Spleen (tissue), 11 donors: Measurements from ENCODE around the gene ETV3. TPM values are rescaled to one million over a fixed set of nuclear protein-coding genes. Genes with fewer than 3 reads are reported as not detected.
A peak's percentile ranks its signal among the peaks of the same experiment; 100 is the strongest.
"Not testable (repeated sequence)": the region's sequence is repeated elsewhere in the genome, so short reads cannot be mapped to it uniquely, and the experiment has no call there.

Experiments
- DNase-seq: peaks from one replicate; pipeline ENCODE4 v3.0.0-alpha.2; 2020
- H3K27ac ChIP-seq, 8 donors: fragments of 200-600 bp; sonication (generic) in 7 of 8; 1 replicate in 4 of 8; 2 replicates in 4 of 8; pipeline versions ENCODE4 v1.5.0 to v1.8.0; 2016 to 2021; ENCODE audit warnings: inconsistent platforms in 4 of 8, mild to moderate bottlenecking in 4 of 8, moderate library complexity in 1 of 8
- H3K27me3 ChIP-seq, 7 donors: fragments of 200-600 bp; sonication (generic) in 6 of 7; replicated peaks in 1 of 7; 1 replicate in 4 of 7; 2 replicates in 3 of 7; pipeline versions ENCODE4 v1.5.0 to v1.8.0; 2016 to 2021; ENCODE audit warnings: inconsistent platforms in 3 of 7, mild to moderate bottlenecking in 1 of 7
- H3K36me3 ChIP-seq, 6 donors: fragments of 200-600 bp; sonication (generic) in 5 of 6; 1 replicate in 4 of 6; 2 replicates in 2 of 6; pipeline versions ENCODE4 v1.5.0 to v1.8.0; 2016 to 2021; ENCODE audit warnings: inconsistent platforms in 2 of 6
- H3K4me1 ChIP-seq, 6 donors: fragments of 200-600 bp; sonication (generic) in 5 of 6; 1 replicate in 3 of 6; 2 replicates in 3 of 6; pipeline versions ENCODE4 v1.5.0 to v1.8.0; 2016 to 2021; ENCODE audit warnings: inconsistent platforms in 3 of 6
- H3K4me3 ChIP-seq, 8 donors: fragments of 200-600 bp; sonication (generic) in 7 of 8; 1 replicate in 4 of 8; 2 replicates in 4 of 8; pipeline versions ENCODE4 v1.5.0 to v1.8.0; 2016 to 2021; ENCODE audit warnings: inconsistent platforms in 4 of 8, mild to moderate bottlenecking in 4 of 8, moderate library complexity in 2 of 8
- H3K9me3 ChIP-seq, 8 donors: fragments of 200-600 bp; sonication (generic) in 7 of 8; 1 replicate in 4 of 8; 2 replicates in 4 of 8; pipeline versions ENCODE4 v1.5.0 to v1.8.0; 2016 to 2021; ENCODE audit warnings: inconsistent platforms in 4 of 8
- CTCF ChIP-seq, 11 experiments: fragments of 200-600 bp in 7 of 11; fragments of 450-650 bp in 4 of 11; sonication (generic) in 4 of 11; IDR thresholded peaks in 8 of 11; conservative IDR thresholded peaks in 3 of 11; 1 replicate in 7 of 11; 2 replicates in 4 of 11; pipeline versions ENCODE4 v1.4.0 to v1.8.0; 2016 to 2021; ENCODE audit warnings: antibody characterized with exemption in 11 of 11, inconsistent platforms in 4 of 11, mild to moderate bottlenecking in 1 of 11
- POLR2A ChIP-seq, 3 donors: fragments of 450-650 bp; IDR thresholded peaks; one replicate each; pipeline ENCODE4 v1.5.1; 2017; ENCODE audit warnings: antibody characterized with exemption in 3 of 3, mild to moderate bottlenecking in 1 of 3
- POLR2AphosphoS5 ChIP-seq, 3 donors: sonication (generic); formaldehyde crosslinking; IDR thresholded peaks; one replicate each; pipeline ENCODE4 v1.5.1; 2017; ENCODE audit warnings: antibody characterized with exemption in 3 of 3
- WGBS, 5 donors: extraction: QIAGEN DNeasy Blood & Tissue Kit in 3 of 5; methylation state at CpG; one replicate each; pipeline versions ENCODE4 v1.1.5 to v1.1.7; 2013 to 2018; 5-methylcytosine and 5-hydroxymethylcytosine counted together
- intact Hi-C: fragments of 100-400 bp; cut with DNase I; formaldehyde crosslinking; loops from one replicate; pipeline ENCODE4 v1.15.0; 2023; ENCODE audit warnings: low total_unique reads
- polyA plus RNA-seq, 3 donors: library from polyadenylated mRNA; stranded (reverse); fragments of 200-250 nt; gene quantifications; one replicate each; pipeline ENCODE4 v1.2.1, GENCODE V29; 2013
- total RNA-seq, 7 donors: library from RNA; depleted of rRNA in 3 of 7; stranded (reverse); fragments of >200 nt in 3 of 7; fragmentation: NEBNext Ultra II Directional in 4 of 7; extraction: Animal tissue kit (Norgen Biotek cat#: 25700) in 4 of 7; gene quantifications; one replicate each; pipeline versions ENCODE4 v1.1.0 to v1.2.1, GENCODE V29; 2016 to 2021
- donor health status: healthy with polysubstance abuse.
- donor health status: DM: no; HTN: no; CAD: no; lungs with moderate emphysema.
- donor health status: DM: no; HTN: no; CAD: no.
- donor health status: Bipolar disorder and iron deficiency.
- donor health status: healthy.
- donor health status: DM: no; HTN: no; CAD: no.
- donor health status: DM: yes; HTN: yes; CAD: no.

ETV3 gene
- total and polyA plus RNA-seq, 10 donors = 4.2 to 35.9 (median 20.8) TPM

DNA sequence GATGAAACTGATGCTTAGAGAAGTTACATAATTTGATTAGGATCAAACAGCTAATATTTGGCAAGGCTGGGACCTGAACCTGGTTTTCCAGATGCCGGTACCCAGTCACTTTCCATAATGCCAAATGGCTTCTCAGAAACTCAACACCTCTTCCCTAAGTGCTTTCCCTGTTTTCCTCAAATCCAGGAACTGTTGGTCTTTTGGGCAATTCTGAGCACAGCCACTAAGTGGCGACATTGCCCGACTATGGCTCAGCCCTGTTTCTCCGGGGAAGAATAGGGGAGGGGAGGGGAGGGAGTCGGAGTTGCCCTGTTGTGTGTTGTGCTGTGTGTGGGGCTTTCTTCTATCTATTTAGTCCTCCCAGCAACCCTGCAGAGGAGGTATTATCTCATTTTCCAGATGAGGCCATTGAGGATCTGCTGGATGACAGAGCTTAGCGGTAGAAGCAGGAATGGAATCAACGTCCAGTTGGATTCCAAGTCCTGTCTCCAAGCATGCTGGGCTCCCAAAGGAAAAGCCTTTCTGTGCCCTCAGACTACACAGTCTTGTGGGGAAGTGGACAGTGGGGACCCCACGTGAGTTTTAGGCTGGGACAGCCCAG, 33.8 kb upstream of the ETV3 start:
- H3K9me3 ChIP-seq, H3K36me3 ChIP-seq, intact Hi-C loops, H3K4me3 ChIP-seq, H3K4me1 ChIP-seq, DNase-seq, H3K27ac ChIP-seq: not testable (repeated sequence)
- TF ChIP-seq CTCF (IDR thresholded peaks at IDR 0.05 in 8 of 11, conservative IDR thresholded peaks at IDR 0.05 in 3 of 11) = peak in 7 of 11 experiments; percentile 21 to 44 (median 36)
- H3K27me3 ChIP-seq = peaks cover 0 to 36% (median 0%) of the 10 kb centered on the region in 7 donors
- 3 to 38% (median 36%) methylated on average over 2 to 7 of the region's 8 CpGs for WGBS, 5 donors

GRCh38 chr1:157170677-157171515, 32.7 kb upstream of the ETV3 start:
- Histone ChIP-seq H3K27ac (no peak overlapping the region), H3K27me3 (peaks cover 0 to 26% (median 0%) of the 10 kb centered on the region in 7 donors), H3K4me1 (no peaks in the 10 kb centered on the region), H3K9me3 (no peaks in the 10 kb centered on the region), H3K4me3 (no peak overlapping the region), H3K36me3 (no peaks in the 10 kb centered on the region)
- 62 to 69% (median 66%) methylated on average over 21 to 22 of the region's 22 CpGs for WGBS, 5 donors
- TF ChIP-seq POLR2AphosphoS5 (IDR thresholded peaks at IDR 0.05) (no peak), POLR2A (IDR thresholded peaks at IDR 0.05) (no peak), CTCF (IDR thresholded peaks at IDR 0.05 in 8 of 11, conservative IDR thresholded peaks at IDR 0.05 in 3 of 11) (peak in 6 of 11 experiments; percentile 10 to 46 (median 36))
- intact Hi-C loops = no loop called here
- no peak for DNase-seq

GRCh38 chr1:157168015-157168414, 29.8 kb upstream of the ETV3 start:
- H3K9me3 ChIP-seq = no peaks in the 10 kb centered on the region
- no peak overlapping the region for H3K27ac ChIP-seq
- intact Hi-C loops = no loop called here
- no peak for TF ChIP-seq POLR2AphosphoS5 (IDR thresholded peaks at IDR 0.05)
- TF ChIP-seq POLR2A (IDR thresholded peaks at IDR 0.05) = no peak
- no peak for TF ChIP-seq CTCF (IDR thresholded peaks at IDR 0.05 in 8 of 11, conservative IDR thresholded peaks at IDR 0.05 in 3 of 11)
- peaks cover 0 to 6% (median 4%) of the 10 kb centered on the region in 6 donors for H3K4me1 ChIP-seq
- H3K27me3 ChIP-seq = peaks cover 0 to 35% (median 0%) of the 10 kb centered on the region in 7 donors
- DNase-seq = no peak
- no peak overlapping the region for H3K4me3 ChIP-seq
- 71 to 91% (median 81%) methylated on average over 9 of the region's 9 CpGs for WGBS, 5 donors
- no peaks in the 10 kb centered on the region for H3K36me3 ChIP-seq

DNA sequence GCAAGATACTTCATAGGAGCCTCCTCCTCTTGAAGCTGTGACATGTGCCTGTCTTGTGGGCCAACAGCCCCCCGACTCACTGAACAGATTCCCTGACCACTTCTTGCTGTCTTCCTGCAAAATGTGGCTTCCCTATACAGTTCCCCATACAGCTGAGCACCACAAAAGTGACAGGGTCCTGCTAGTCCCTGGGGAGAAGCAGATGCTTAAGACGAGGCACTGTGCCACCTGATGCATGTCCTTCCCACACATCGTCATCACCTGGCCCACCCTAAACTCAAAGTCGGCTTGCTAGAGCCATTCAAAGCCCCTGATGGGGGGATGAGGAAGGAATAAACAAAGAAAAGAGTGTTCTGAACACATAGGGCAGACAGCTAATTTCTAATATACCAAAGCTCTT, 29.2 kb upstream of the ETV3 start:
- 65 to 80% (median 68%) methylated on average over 4 of the region's 4 CpGs for WGBS, 5 donors
- TF ChIP-seq CTCF (IDR thresholded peaks at IDR 0.05 in 8 of 11, conservative IDR thresholded peaks at IDR 0.05 in 3 of 11) = no peak
- TF ChIP-seq POLR2A (IDR thresholded peaks at IDR 0.05) = no peak
- TF ChIP-seq POLR2AphosphoS5 (IDR thresholded peaks at IDR 0.05) = no peak
- intact Hi-C loops = no loop called here
- Histone ChIP-seq H3K9me3 (no peaks in the 10 kb centered on the region), H3K4me1 (peaks cover 0 to 6% (median 4%) of the 10 kb centered on the region in 6 donors), H3K27ac (no peak overlapping the region), H3K27me3 (peaks cover 0 to 30% (median 0%) of the 10 kb centered on the region in 7 donors), H3K36me3 (no peaks in the 10 kb centered on the region), H3K4me3 (no peak overlapping the region)
- DNase-seq = no peak
